H7 (cell line): ENCODE data around the gene PLXNA4. TPM values are rescaled to one million over a fixed set of nuclear protein-coding genes. Genes with fewer than 3 reads are reported as not detected.

Experiments used
- DNase-seq: peaks from one replicate; pipeline ENCODE4 v3.0.0; 2012
- H3K27me3 ChIP-seq: 2 replicates; pipeline ENCODE4 v1.6.0; 2011; ENCODE audit warnings: mild to moderate bottlenecking, low read length; ENCODE audit not compliant: control insufficient read depth, insufficient read depth
- H3K36me3 ChIP-seq: replicated peaks from 2 replicates; pipeline ENCODE4 v1.5.1; 2011; ENCODE audit warnings: low read length; ENCODE audit not compliant: control insufficient read depth, insufficient read depth
- H3K4me3 ChIP-seq: 2 replicates; pipeline ENCODE4 v1.5.1; 2011; ENCODE audit warnings: low read depth, mild to moderate bottlenecking, control low read depth, low read length, moderate library complexity; ENCODE audit not compliant: insufficient read depth
- total RNA-seq: library from RNA; depleted of rRNA; stranded (reverse); fragments of >200 nt; shearing (Covaris generic); gene quantifications from 2 replicates; pipeline ENCODE4 v1.2.3, GENCODE V29; 2014

The PLXNA4 gene
- total RNA-seq, 1 experiment from 2014 or later, result 1.0 TPM

DNA sequence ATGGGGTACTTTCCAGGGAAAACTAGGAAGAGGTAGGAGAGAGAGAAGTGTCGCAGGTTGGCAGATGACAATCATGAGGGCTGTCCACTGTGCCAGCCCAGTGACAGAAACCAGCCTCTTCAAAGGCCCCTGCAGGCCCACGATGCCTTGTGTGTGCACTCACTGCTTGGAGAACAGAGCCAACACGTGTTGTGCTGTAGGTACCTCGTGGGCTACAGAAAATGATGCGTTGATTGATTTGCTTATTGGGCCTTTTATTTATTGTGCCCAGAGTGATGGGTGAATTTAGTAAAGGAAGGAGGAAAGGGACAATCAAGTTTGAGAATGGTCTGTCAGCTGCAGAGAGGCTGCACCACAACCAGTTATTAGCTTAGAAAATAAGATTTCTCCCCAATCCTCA lies 215.1 kb downstream of the PLXNA4 start:
- no peaks in the 10 kb centered on the region for H3K36me3 ChIP-seq
- DNase-seq, result no peak
- no peaks in the 10 kb centered on the region for H3K27me3 ChIP-seq
- no peak overlapping the region for H3K4me3 ChIP-seq

DNA sequence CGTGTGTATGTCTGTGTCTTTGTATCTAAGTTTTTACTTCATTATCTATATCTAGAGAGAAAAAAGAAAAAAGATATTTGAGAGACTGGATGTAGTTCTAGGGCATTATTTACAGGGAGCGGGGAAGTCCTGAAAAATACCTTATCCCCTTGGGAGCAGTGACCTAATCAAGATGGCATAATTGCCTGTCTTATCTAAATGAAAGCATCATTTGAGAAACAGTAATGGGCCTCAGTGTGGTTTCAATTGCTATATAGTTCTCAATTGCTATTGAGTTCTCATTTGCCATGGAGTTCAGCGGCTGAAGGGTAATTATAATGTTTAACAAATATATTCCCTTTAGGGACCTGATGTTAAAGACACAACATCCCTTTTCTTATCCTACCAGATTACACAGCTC lies 216.5 kb downstream of the PLXNA4 start:
- Histone ChIP-seq H3K27me3 (no peaks in the 10 kb centered on the region), H3K4me3 (no peak overlapping the region), H3K36me3 (no peaks in the 10 kb centered on the region)
- no peak for DNase-seq

DNA sequence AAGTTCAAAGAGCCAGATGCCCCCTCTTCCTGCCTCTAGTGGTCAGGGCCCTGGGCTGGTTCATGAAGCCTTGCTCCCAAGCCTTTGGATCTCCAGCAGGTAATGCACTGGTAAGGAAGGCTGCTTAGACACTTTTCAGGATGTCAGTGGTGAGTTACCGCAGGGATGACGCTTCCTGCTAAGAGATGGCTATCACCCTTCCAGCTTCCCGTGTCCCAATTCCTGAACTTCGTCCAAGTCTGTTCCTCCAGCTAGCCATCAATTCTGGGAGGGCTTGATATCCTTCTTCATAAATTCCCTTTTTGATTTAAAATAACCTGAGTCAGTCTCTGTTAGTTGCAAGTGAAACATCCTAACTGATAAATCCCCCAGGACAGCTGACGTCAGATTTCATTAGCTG lies 221.2 kb downstream of the PLXNA4 start:
- Histone ChIP-seq H3K36me3 (no peaks in the 10 kb centered on the region), H3K27me3 (no peaks in the 10 kb centered on the region), H3K4me3 (no peak overlapping the region)
- no peak for DNase-seq

DNA sequence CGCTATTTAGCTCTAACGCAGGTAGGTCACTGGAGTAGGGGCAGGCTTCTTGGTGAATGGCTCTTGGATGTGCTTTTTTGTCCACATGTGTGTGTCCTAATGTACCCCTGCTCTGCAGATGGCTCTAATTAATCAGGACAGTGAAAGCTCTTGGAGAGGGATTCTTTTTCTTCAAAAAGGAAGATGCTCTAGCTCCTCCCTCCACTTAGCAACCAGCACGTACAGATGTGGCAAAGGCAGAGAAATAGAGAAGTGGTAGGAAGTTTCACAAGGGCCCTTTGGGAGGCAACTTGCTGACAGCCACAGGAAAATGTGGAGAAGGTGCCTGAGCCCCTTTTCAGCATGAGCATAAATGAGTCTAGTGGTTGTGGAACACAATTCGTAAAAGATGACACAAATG lies 221.7 kb downstream of the PLXNA4 start:
- H3K4me3 ChIP-seq, result no peak overlapping the region
- H3K36me3 ChIP-seq, result no peaks in the 10 kb centered on the region
- no peak for DNase-seq
- no peaks in the 10 kb centered on the region for H3K27me3 ChIP-seq

DNA sequence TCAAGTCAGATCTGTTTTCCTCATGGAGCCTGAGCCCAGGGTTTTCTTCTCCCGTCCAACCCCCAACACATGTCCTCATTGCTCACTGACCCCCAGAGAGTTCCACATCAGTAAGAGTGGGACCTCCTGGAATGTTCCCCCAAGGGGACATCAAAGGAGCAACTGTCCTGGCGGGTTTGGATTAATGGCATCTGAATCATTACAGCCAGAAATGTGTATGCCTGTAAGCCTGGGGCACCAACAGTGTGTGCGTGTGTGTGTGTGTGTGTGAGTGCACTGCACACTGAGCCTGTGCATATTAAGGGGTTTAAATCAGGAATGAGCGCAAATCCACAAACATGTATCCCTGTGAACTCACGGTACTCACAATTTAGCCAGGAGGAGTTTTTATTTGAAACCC lies 222.3 kb downstream of the PLXNA4 start:
- H3K4me3 ChIP-seq, result no peak overlapping the region
- DNase-seq, result no peak
- no peaks in the 10 kb centered on the region for H3K27me3 ChIP-seq
- H3K36me3 ChIP-seq, result no peaks in the 10 kb centered on the region

DNA sequence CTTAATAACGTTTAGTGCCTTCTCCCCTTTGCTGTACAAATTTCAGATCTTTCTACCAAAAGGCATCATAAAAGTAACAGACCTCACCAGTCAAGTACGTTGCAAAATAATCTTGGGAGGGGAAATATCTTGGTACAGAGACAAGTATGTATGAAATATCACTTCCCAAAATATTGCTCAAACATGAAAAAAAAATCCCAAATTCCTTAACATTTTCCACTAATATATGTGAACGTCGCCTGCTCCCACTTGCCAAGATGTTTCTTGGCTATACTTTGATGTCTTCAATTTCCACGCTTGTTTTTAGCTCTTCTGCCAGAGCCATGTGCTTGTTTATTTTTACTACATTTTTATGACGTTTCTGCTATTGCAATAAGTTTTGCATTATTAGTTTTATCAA lies 223.5 kb downstream of the PLXNA4 start:
- Histone ChIP-seq H3K27me3 (no peaks in the 10 kb centered on the region), H3K4me3 (no peak overlapping the region), H3K36me3 (no peaks in the 10 kb centered on the region)

DNA sequence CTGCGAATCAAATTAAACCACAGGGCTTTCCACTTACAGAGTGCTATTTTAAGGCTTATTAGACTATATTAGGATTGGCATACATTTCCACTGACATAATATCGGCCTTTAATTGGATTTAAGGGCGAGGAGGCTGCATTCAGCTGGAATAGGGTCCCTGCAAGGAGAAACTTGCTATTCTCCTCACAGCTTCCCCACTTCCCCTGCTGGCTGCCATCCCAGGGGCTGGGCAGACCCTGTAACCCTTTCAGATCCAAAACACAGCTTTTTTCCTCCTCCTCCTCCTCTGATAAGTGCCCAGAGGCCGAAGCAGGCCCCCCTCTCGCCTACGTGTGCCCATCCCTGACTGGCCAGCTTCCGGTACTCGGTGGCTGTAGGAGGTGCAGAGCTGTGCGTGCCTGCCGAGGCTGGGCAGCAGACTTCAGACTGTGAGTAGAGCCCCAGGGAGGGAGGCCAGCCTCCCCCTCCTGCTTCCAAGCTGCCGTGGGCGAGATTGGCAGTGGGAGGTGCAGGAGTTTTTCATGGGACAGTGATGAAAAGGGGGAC lies 224.2 kb downstream of the PLXNA4 start:
- H3K27me3 ChIP-seq, result no peaks in the 10 kb centered on the region
- H3K36me3 ChIP-seq, result no peaks in the 10 kb centered on the region
- H3K4me3 ChIP-seq, result no peak overlapping the region
- peak; percentile 49 for DNase-seq

More for the DNA sequence above, 223.5 kb downstream of the PLXNA4 start:
- no peak for DNase-seq

DNA sequence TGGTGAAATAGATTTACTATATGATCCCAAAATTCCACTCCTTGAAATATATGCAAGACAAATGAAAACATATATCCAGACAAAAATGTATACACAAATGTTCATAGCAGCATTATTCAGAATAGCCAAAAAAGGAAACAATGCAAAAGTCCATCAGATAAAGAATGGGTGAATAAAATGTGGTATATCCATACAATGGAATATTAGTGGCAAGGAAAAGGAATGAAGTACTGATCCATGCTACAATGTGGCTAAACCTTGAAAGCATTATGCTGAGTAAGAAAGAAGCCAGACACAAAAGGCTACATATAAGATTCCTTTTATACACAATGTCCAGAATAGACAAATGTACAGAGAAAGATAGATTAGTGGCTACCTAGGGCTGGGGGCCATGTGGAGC lies 225.5 kb downstream of the PLXNA4 start:
- Histone ChIP-seq H3K27me3 (no peaks in the 10 kb centered on the region), H3K4me3 (no peak overlapping the region), H3K36me3 (no peaks in the 10 kb centered on the region)
- DNase-seq, result no peak

DNA sequence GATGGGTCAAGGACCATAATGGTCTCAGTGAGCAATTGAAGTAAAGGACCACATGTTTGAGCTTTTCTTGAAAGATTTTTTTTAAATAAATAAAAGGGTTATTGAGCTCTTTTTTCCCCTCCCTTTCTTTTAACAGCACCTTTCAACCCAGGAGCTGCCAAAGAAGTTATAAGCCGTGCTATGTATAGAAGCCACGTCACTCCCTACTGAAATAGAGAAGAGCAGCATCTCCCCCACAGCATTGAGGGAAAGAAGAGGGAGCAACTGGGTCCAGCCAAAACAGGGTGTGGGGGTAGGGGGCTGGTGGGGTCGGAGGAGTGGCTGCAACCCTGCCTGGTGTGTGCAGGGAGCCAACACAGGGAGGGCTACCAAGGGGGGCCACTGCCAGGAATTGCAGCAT lies 227.2 kb downstream of the PLXNA4 start:
- Histone ChIP-seq H3K4me3 (no peak overlapping the region), H3K27me3 (no peaks in the 10 kb centered on the region), H3K36me3 (no peaks in the 10 kb centered on the region)
- no peak for DNase-seq

DNA sequence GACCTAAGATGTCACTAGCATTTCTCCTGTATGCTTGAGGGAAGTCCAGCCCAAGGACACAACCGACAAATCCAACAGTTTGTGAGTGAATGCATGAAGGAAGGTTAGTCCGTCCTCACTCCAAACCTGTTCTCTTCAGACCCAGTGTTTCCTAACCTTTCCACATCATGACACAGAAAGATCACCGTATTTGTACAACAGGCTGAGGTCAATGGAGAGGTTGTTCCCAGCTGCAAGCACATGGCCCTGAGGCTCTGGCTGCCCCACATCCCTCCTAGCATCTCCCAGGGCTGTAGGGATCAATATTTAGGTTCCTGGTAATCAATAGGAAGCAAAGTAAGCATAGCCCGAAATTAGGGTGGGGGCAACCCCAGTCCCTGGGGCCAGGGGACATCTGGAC lies 227.9 kb downstream of the PLXNA4 start:
- Histone ChIP-seq H3K36me3 (no peaks in the 10 kb centered on the region), H3K27me3 (no peaks in the 10 kb centered on the region)

DNA sequence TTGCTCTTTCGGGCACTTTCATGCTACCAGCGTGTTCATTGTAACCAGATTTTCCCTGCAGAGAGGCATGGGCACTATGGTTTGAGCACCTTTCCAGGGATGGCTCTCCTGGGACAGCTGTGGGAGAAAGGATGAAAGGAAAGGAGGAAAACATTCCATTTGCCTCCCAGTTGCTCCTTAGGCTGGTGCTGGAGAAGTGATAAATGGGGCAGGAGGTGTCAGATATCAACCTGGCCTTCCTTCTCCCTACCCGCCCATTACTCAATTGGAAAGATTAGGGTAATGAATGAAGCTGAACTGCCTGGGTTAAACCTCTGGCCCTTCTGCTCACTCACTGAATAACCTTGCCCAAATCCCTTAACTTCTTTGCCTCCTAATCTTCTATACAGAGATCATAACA lies 228.4 kb downstream of the PLXNA4 start:
- DNase-seq, result no peak
- Histone ChIP-seq H3K36me3 (no peaks in the 10 kb centered on the region), H3K27me3 (no peaks in the 10 kb centered on the region), H3K4me3 (no peak overlapping the region)

More for the DNA sequence above, 227.9 kb downstream of the PLXNA4 start:
- H3K4me3 ChIP-seq, result no peak overlapping the region
- DNase-seq, result no peak

DNA sequence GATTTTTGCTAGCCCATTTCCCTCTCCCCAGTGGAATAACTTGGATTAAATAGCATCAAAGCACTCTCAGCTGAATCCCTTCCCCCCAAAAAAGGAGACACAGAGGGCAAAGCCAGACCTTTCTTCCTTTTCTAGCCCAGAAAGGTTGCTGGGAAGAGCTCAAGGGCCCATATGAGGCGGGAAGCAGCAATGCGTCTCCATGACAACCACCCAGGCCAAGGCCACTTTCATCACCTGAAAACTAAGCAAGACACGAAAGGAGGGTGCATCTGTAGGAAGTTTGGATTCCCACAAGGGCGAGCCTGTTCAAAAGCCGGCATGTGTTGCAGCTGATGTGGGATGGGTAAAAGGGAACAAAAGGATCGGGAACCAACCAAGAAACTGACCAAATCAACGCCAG lies 229.1 kb downstream of the PLXNA4 start:
- DNase-seq, result peak; percentile 60
- H3K4me3 ChIP-seq, result no peak overlapping the region
- H3K36me3 ChIP-seq, result no peaks in the 10 kb centered on the region
- no peaks in the 10 kb centered on the region for H3K27me3 ChIP-seq

DNA sequence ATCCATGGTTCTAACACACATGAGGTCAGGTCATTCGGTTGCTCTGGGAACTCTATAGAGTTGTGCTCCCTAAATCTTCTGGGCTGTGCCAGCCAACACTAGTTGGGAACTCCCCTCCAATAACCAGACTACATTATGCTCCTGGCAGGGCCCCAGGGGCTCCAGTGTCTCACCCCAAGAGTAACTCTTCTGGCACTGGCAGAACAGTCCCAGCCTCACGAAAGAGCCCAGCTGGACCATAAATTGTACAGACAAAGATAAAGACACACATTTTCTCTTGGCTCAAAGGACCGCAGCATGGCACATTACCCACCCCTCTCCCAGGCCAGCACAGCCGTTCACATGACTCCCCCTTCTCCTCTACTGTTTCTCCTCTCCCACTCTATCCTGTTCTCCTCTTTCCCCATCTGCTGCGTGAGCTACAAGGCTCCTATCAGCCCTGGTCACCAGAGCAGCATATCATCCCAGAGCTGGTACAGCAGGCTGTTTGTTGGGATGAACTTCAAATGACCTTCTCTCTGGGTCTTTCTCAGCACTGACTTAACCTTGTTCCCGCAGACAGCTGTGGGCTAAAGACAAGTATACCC lies 230.6 kb downstream of the PLXNA4 start:
- no peak for DNase-seq
- Histone ChIP-seq H3K27me3 (no peaks in the 10 kb centered on the region), H3K36me3 (no peaks in the 10 kb centered on the region), H3K4me3 (no peak overlapping the region)

DNA sequence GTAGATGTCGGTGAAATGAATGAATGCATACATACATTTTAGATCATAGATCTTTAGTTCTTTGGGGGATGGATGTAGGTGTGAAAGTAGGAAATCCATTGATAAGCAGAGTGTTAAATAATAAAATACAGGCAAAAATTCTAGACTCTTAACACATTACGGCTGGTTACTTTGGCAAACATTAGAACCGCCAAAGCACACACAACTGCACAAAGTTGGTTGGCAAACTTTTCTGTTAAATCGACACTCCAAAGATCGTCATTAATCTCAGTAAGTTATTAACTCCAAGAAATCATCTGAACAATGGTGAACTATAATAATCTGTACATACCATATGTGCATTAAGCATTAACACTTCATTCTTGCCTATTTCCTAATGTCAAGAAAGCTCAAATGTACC lies 231.2 kb downstream of the PLXNA4 start:
- DNase-seq, result no peak
- no peak overlapping the region for H3K4me3 ChIP-seq
- H3K27me3 ChIP-seq, result no peaks in the 10 kb centered on the region
- H3K36me3 ChIP-seq, result no peaks in the 10 kb centered on the region

DNA sequence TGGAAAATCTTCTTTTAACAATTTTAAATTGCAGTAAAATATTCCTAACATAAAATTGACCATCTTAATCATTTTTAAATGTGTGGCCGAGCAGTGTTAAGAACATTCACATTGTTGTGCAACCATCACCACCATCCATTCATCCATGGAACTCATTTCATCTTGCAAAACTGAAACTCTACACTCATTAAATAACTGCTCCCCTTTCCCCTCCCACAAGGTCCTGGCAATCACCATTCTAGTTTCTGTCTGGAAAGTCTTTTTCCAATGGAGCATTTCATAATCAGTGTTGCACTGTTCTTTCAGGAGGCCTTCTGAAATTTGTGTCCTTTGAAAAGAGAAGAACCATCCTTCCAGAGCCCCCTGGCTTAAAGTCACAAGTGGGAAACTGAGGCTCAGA lies 233.1 kb downstream of the PLXNA4 start:
- no peaks in the 10 kb centered on the region for H3K36me3 ChIP-seq
- no peaks in the 10 kb centered on the region for H3K27me3 ChIP-seq
- no peak overlapping the region for H3K4me3 ChIP-seq
- DNase-seq, result no peak
